K562 (cell line): ENCODE results near the gene SMARCA4. TPM values are rescaled to one million over a fixed set of nuclear protein-coding genes. Genes with fewer than 3 reads are reported as not detected.

Experiments
- ATAC-seq: fragments of 200-7000 bp; cut with Tn5 transposase; 3 replicates; pipeline ENCODE4 v1.9.1; 2020; ENCODE audit warnings: moderate library complexity
- BruUV-seq: library from RNA; stranded (reverse); fragments of 400-500 nt; replicated peaks from 2 replicates; lab custom pipeline; 2021; lab: Mats Ljungman, UMichigan
- CTCF ChIA-PET: fragments of 300-600 bp; formaldehyde crosslinking; extraction: SDS; loops from one replicate; lab custom pipeline; 2021; ENCODE audit warnings: low intra/inter-chr PET ratio; lab: Yijun Ruan, JAX
- POLR2A ChIA-PET: fragments of 300-600, 350-650 bp; sonication (Branson Sonifier 250); formaldehyde crosslinking; extraction: SDS; loops from one replicate; lab custom pipeline; 2021; ENCODE audit warnings: antibody characterized with exemption, inconsistent platforms; lab: Yijun Ruan, JAX
- DNase-seq, 4 experiments: peaks; one replicate each; pipeline versions ENCODE4 v3.0.0 to v3.0.0-alpha.2; 2011 to 2018; ENCODE audit warnings: low spot score in 3 of 4, mixed read lengths in 3 of 4; ENCODE audit errors: extremely low read depth in 1 of 4
- FAIRE-seq: peaks from 2 replicates; lab custom pipeline; 2011; peaks lifted over from hg19 to GRCh38; lab: Jason Lieb, UNC
- H2AFZ ChIP-seq: 2 replicates; pipeline ENCODE4 v1.6.0; 2011; ENCODE audit warnings: low read depth, low read length, control low read depth, inconsistent platforms
- H3K27ac ChIP-seq: fragments of 200-600 bp; 3 replicates; pipeline ENCODE4 v1.8.0; 2011; ENCODE audit warnings: low read depth, mild to moderate bottlenecking, control low read depth, inconsistent platforms, low read length, moderate library complexity, mixed read lengths; ENCODE audit errors: extremely low read depth
- H3K27me3 ChIP-seq, 2 experiments: fragments of 300-600 bp in 1 of 2; 2 replicates in 1 of 2; 3 replicates in 1 of 2; pipeline versions ENCODE4 v1.6.0 to v1.8.0; 2011; ENCODE audit warnings: inconsistent platforms in 2 of 2, low read length in 2 of 2, mild to moderate bottlenecking in 1 of 2, mixed read lengths in 1 of 2, moderate library complexity in 1 of 2; ENCODE audit not compliant: control insufficient read depth in 2 of 2, insufficient read depth in 2 of 2
- H3K36me3 ChIP-seq: fragments of 300-600 bp; 3 replicates; pipeline ENCODE4 v1.8.0; 2011; ENCODE audit warnings: mild to moderate bottlenecking, low read length, inconsistent platforms; ENCODE audit not compliant: control insufficient read depth, insufficient read depth
- H3K4me1 ChIP-seq, 2 experiments: fragments of 200-600 bp in 1 of 2; replicated peaks in 1 of 2; 2 replicates in 1 of 2; 3 replicates in 1 of 2; pipeline versions ENCODE4 v1.5.1 to v1.8.0; 2011; ENCODE audit warnings: inconsistent platforms in 2 of 2, low read length in 2 of 2, mild to moderate bottlenecking in 1 of 2, mixed read lengths in 1 of 2, moderate library complexity in 1 of 2; ENCODE audit not compliant: control insufficient read depth in 2 of 2, insufficient read depth in 2 of 2
- H3K4me2 ChIP-seq: 2 replicates; pipeline ENCODE4 v1.6.1; 2011; ENCODE audit warnings: low read length, control low read depth, inconsistent platforms, mixed read lengths; ENCODE audit not compliant: insufficient read depth
- H3K4me3 ChIP-seq: fragments of 200-600 bp; sonication (generic), shearing (Covaris generic); 2 replicates; pipeline ENCODE4 v1.5.1; 2016; ENCODE audit warnings: control low read depth, inconsistent platforms
- H3K79me2 ChIP-seq: fragments of 200-600 bp; 3 replicates; pipeline ENCODE4 v1.8.0; 2011; ENCODE audit warnings: low read length, inconsistent platforms; ENCODE audit not compliant: control insufficient read depth, insufficient read depth
- H3K9ac ChIP-seq, 2 experiments: 2 replicates each; pipeline versions ENCODE4 v1.6.0 to v1.6.1; 2011; ENCODE audit warnings: low read depth in 2 of 2, low read length in 2 of 2, control low read depth in 1 of 2, inconsistent platforms in 1 of 2, mild to moderate bottlenecking in 1 of 2, mixed read lengths in 1 of 2; ENCODE audit not compliant: insufficient read depth in 1 of 2
- H3K9me1 ChIP-seq: one replicate; pipeline ENCODE4 v1.6.0; 2011; ENCODE audit warnings: inconsistent platforms, mild to moderate bottlenecking, low read length, moderate library complexity; ENCODE audit not compliant: control insufficient read depth, insufficient read depth
- H3K9me3 ChIP-seq: replicated peaks from 2 replicates; pipeline ENCODE4 v1.5.1; 2011; ENCODE audit warnings: low read depth, low read length, inconsistent platforms; ENCODE audit not compliant: control insufficient read depth, insufficient read depth
- H4K20me1 ChIP-seq: replicated peaks from 2 replicates; pipeline ENCODE4 v1.6.1; 2011; ENCODE audit warnings: low read length, inconsistent platforms, mixed read lengths; ENCODE audit not compliant: control insufficient read depth, insufficient read depth
- ARID2 ChIP-seq: fragments of 450-650 bp; IDR thresholded peaks from 2 replicates; pipeline ENCODE4 v1.6.1; 2017; ENCODE audit warnings: antibody characterized with exemption, mild to moderate bottlenecking
- ARNT ChIP-seq, 2 experiments: fragments of 450-650 bp; IDR thresholded peaks; 2 replicates each; pipeline ENCODE4 v1.6.1; 2016; ENCODE audit warnings: mild to moderate bottlenecking in 1 of 2
- BCL6 ChIP-seq: fragments of 250-450 bp; sonication (Bioruptor Pico); IDR thresholded peaks from 2 replicates; pipeline ENCODE4 v1.4.0; 2020
- CBFA2T3 ChIP-seq: fragments of 450-650 bp; IDR thresholded peaks from 2 replicates; pipeline ENCODE4 v1.6.1; 2017
- EP300 ChIP-seq: IDR thresholded peaks from 2 replicates; pipeline ENCODE4 v1.6.1; 2012; ENCODE audit warnings: low read length, improper control_type of control experiment
- ERF ChIP-seq: fragments of 450-650 bp; formaldehyde crosslinking; IDR thresholded peaks from 2 replicates; pipeline ENCODE4 v1.4.0; 2020; ENCODE audit warnings: mild to moderate bottlenecking, mixed read lengths
- ETV1 ChIP-seq: fragments of 450-650 bp; conservative IDR thresholded peaks from 2 replicates; pipeline ENCODE4 v1.6.1; 2016; ENCODE audit warnings: missing genetic modification characterization, control low read depth, low read depth, missing compliant biosample characterization
- MAZ ChIP-seq, 2 experiments: fragments of 450-650 bp in 1 of 2; sonication (generic) in 1 of 2; formaldehyde crosslinking; IDR thresholded peaks in 1 of 2; conservative IDR thresholded peaks in 1 of 2; 2 replicates each; pipeline versions ENCODE4 v1.4.0 to v1.5.0; 2020; ENCODE audit warnings: mild to moderate bottlenecking in 1 of 2, missing genetic modification reagents in 1 of 2
- NBN ChIP-seq: fragments of 450-650 bp; IDR thresholded peaks from 2 replicates; pipeline ENCODE4 v1.6.1; 2016; ENCODE audit warnings: low read depth, mild to moderate bottlenecking
- RCOR1 ChIP-seq, 2 experiments: IDR thresholded peaks; 2 replicates each; pipeline ENCODE4 v1.6.1; 2012; ENCODE audit warnings: low read depth in 2 of 2, low read length in 2 of 2, borderline replicate concordance in 1 of 2, improper control_type of control experiment in 1 of 2
- XRCC5 ChIP-seq: fragments of 200-400 bp; formaldehyde crosslinking; IDR thresholded peaks from 2 replicates; pipeline ENCODE4 v1.6.1; 2017; ENCODE audit warnings: low read depth, mild to moderate bottlenecking, low read length
- ZNF263 ChIP-seq: sonication (generic); formaldehyde crosslinking; IDR thresholded peaks from 2 replicates; pipeline ENCODE4 v1.8.0; 2022; ENCODE audit warnings: mild to moderate bottlenecking, missing genetic modification reagents, borderline replicate concordance
- WGBS: fragments of 100-300 bp; shearing (Covaris generic); methylation state at CpG from one replicate; pipeline ENCODE4 v1.1.6; 2016; ENCODE audit warnings: low coverage, mixed read lengths; ENCODE audit not compliant: insufficient coverage; ENCODE audit errors: missing lambda C conversion rate; 5-methylcytosine and 5-hydroxymethylcytosine counted together
- in situ Hi-C: fragments of 300-500 bp; cut with MboI; formaldehyde crosslinking; loops from 4 replicates; pipeline ENCODE4 v1.15.0; 2018; ENCODE audit warnings: inconsistent platforms, mixed read lengths
- intact Hi-C: fragments of 100-400 bp; cut with micrococcal nuclease; formaldehyde crosslinking; loops from 2 replicates; pipeline ENCODE4 v1.14.2; 2022
- polyA plus RNA-seq, 8 experiments: library from polyadenylated mRNA; depleted of rRNA in 4 of 8; stranded (reverse) in 5 of 8; unstranded in 3 of 8; fragments of >200 nt; fragmentation: Nextera tagmentation in 2 of 8; fragmentation: Illumina TruSeq in 1 of 8; extraction: Ambion mirVana in 2 of 8; extraction: Trizol in 1 of 8; gene quantifications; 2 replicates each; pipeline versions ENCODE4 v1.2.1 to v1.2.3, GENCODE V29; 2011 to 2014; ENCODE audit warnings: inconsistent platforms in 1 of 8, missing spikeins in 1 of 8
- total RNA-seq, 7 experiments: library from RNA; depleted of rRNA in 6 of 7; stranded (reverse); fragments of >200 nt in 6 of 7; fragmentation: Illumina TruSeq in 2 of 7; extraction: Trizol in 2 of 7; gene quantifications; 2 replicates each; pipeline versions ENCODE4 v1.2.1 to v1.2.3, GENCODE V29; 2011 to 2021; ENCODE audit warnings: low replicate concordance in 1 of 7
- TF ChIP-seq, protein P1 (sequence below), 2 experiments: fragments of 250-450 bp in 1 of 2; fragments of 450-650 bp in 1 of 2; sonication (Bioruptor Pico) in 1 of 2; IDR thresholded peaks; 2 replicates each; pipeline versions ENCODE4 v1.6.1 to v1.8.0; 2016 to 2021; ENCODE audit warnings: mild to moderate bottlenecking in 2 of 2, moderate library complexity in 2 of 2, missing compliant biosample characterization in 1 of 2, missing genetic modification characterization in 1 of 2
- TF ChIP-seq, protein P2 (sequence below), 2 experiments: fragments of 200-800 bp in 1 of 2; sonication (Bioruptor generic) in 1 of 2; sonication (generic) in 1 of 2; formaldehyde crosslinking in 1 of 2; IDR thresholded peaks in 1 of 2; conservative IDR thresholded peaks in 1 of 2; 2 replicates each; pipeline versions ENCODE4 v1.5.0 to v1.6.1; 2016 to 2020; ENCODE audit warnings: missing compliant biosample characterization in 1 of 2, missing genetic modification characterization in 1 of 2, missing genetic modification reagents in 1 of 2
- TF ChIP-seq, protein P3 (sequence below), 2 experiments: fragments of 450-650 bp in 1 of 2; sonication (generic) in 1 of 2; formaldehyde crosslinking in 1 of 2; IDR thresholded peaks in 1 of 2; conservative IDR thresholded peaks in 1 of 2; 2 replicates each; pipeline versions ENCODE4 v1.6.1 to v1.8.1; 2016 to 2023; ENCODE audit warnings: mild to moderate bottlenecking in 2 of 2, moderate library complexity in 2 of 2, inconsistent platforms in 1 of 2, missing genetic modification reagents in 1 of 2
- TF ChIP-seq, protein P4 (sequence below): fragments of 250-450 bp; sonication (Bioruptor Pico); IDR thresholded peaks from 2 replicates; pipeline ENCODE4 v1.8.0; 2021; ENCODE audit warnings: moderate library complexity, mild to moderate bottlenecking, inconsistent platforms
- TF ChIP-seq, protein P5 (sequence below): fragments of 450-650 bp; IDR thresholded peaks from 2 replicates; pipeline ENCODE4 v1.6.1; 2016

SMARCA4 gene
- total and polyA plus RNA-seq, 9 of the 15 experiments (the other 6 are each of a cell fraction or from before 2014, with no cell fraction given): 19.3 to 207 (median 52.1) TPM

DNA sequence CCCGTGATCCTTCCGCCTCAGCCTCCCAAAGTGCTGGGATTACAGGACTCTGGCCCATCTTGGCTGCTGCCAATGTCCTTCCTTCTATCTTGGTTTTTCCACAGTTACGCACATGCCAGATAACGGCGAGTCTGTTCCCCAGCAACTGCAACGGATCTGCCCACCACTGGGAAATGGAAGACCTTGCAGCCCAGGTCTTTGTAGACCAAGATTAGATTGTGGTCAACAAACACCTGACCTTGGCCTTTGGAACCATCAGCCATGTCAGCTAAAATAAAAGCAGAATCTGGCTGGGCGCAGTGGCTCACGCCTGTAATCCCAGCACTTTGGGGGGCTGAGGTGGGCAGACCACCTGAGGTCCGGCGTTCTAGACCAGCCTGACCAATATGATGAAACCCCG is 118.1 kb downstream of the SMARCA4 start (continued):
- TF ChIP-seq, protein P1, sequence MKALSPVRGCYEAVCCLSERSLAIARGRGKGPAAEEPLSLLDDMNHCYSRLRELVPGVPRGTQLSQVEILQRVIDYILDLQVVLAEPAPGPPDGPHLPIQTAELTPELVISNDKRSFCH (CRISPR knock-in tag; IDR thresholded peaks at IDR 0.05): no peak
- TF ChIP-seq, protein P1 (tag; IDR thresholded peaks at IDR 0.05): 0 out of 2 replicates have a peak, but pooled peaks have one; percentile 37
- TF ChIP-seq CBFA2T3 (peak; percentile 43), RCOR1 (IDR thresholded peaks at IDR 0.05; ENCODE audit: borderline replicate concordance in 1 of 2, low read depth in 2 of 2, low read length in 2 of 2) (peak in 1 of 2 experiments; percentile 39; a peak in 1 of 4 replicates), MAZ (CRISPR knock-in tag; conservative IDR thresholded peaks at IDR 0.05 in 1 of 2, IDR thresholded peaks at IDR 0.05 in 1 of 2) (no peak)

DNA sequence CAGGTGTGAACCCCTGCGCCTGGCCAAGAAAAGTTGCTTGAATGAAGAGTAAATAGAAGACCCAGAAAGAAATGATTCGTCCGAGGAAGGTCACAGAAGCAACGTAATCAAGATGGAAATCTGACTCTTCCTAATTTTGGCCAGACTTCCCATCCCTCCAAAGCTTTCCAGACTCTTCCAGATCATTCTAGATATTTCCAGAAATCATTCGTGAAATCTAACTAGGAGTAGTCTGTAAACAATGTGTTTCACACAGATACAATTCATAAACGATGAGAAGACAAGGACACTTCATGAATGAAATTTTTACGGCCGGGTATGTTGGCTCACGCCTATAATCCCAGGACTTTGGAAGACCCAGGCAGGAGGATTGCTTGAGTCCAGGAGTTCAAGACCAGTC is 119.2 kb downstream of the SMARCA4 start:
- intact Hi-C loops: no loop called here
- in situ Hi-C loops: no loop called here
- TF ChIP-seq, protein P2, sequence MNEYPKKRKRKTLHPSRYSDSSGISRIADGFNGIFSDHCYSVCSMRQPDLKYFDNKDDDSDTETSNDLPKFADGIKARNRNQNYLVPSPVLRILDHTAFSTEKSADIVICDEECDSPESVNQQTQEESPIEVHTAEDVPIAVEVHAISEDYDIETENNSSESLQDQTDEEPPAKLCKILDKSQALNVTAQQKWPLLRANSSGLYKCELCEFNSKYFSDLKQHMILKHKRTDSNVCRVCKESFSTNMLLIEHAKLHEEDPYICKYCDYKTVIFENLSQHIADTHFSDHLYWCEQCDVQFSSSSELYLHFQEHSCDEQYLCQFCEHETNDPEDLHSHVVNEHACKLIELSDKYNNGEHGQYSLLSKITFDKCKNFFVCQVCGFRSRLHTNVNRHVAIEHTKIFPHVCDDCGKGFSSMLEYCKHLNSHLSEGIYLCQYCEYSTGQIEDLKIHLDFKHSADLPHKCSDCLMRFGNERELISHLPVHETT (CRISPR knock-in tag; conservative IDR thresholded peaks at IDR 0.05 in 1 of 2, IDR thresholded peaks at IDR 0.05 in 1 of 2): no peak
- TF ChIP-seq XRCC5: no peak
- TF ChIP-seq ZNF263 (CRISPR knock-in tag): no peak
- TF ChIP-seq, protein P3, sequence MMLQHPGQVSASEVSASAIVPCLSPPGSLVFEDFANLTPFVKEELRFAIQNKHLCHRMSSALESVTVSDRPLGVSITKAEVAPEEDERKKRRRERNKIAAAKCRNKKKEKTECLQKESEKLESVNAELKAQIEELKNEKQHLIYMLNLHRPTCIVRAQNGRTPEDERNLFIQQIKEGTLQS (IDR thresholded peaks at IDR 0.05): no peak
- TF ChIP-seq, protein P3 (CRISPR knock-in tag; conservative IDR thresholded peaks at IDR 0.05): no peak
- TF ChIP-seq ERF (CRISPR knock-in tag): no peak
- TF ChIP-seq BCL6 (CRISPR knock-in tag): no peak
- TF ChIP-seq NBN: no peak
- peak in 1 of 2 experiments; percentile 84; a peak in 2 of 4 replicates for TF ChIP-seq ARNT (IDR thresholded peaks at IDR 0.05)
- TF ChIP-seq, protein P4, sequence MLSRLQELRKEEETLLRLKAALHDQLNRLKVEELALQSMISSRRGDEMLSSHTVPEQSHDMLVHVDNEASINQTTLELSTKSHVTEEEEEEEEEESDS (CRISPR knock-in tag): no peak
- no peak for TF ChIP-seq ARID2
- peak; percentile 29; the same call in 1 of the 2 replicates for TF ChIP-seq EP300
- TF ChIP-seq ETV1 (tag): no peak
- TF ChIP-seq, protein P5, sequence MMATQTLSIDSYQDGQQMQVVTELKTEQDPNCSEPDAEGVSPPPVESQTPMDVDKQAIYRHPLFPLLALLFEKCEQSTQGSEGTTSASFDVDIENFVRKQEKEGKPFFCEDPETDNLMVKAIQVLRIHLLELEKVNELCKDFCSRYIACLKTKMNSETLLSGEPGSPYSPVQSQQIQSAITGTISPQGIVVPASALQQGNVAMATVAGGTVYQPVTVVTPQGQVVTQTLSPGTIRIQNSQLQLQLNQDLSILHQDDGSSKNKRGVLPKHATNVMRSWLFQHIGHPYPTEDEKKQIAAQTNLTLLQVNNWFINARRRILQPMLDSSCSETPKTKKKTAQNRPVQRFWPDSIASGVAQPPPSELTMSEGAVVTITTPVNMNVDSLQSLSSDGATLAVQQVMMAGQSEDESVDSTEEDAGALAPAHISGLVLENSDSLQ: no peak

More for the DNA sequence above, 119.2 kb downstream of the SMARCA4 start:
- POLR2A ChIA-PET: interaction anchor here (1.7 kb wide), 2 partner anchors 9 to 16 kb away, joined by 4 to 10 read pairs; partner anchors contain the start of gene LDLR
- no TSS peak for BruUV-seq
- 62% methylated on average over 9 of the region's 9 CpGs for WGBS
- Histone ChIP-seq H3K36me3 (no peaks in the 10 kb centered on the region), H3K4me3 (no peak overlapping the region), H3K9me3 (no peaks in the 10 kb centered on the region), H3K9ac (no peak overlapping the region), H3K27me3 (no peaks in the 10 kb centered on the region), H3K4me1 (peaks cover 6 to 10% of the 10 kb centered on the region in 2 experiments; a peak in 3 of 5 replicates), H3K9me1 (no peaks in the 10 kb centered on the region), H3K79me2 (no peaks in the 10 kb centered on the region), H4K20me1 (no peaks in the 10 kb centered on the region), H3K27ac (no peak overlapping the region), H2AFZ (no peak overlapping the region), H3K4me2 (no peak overlapping the region)
- DNase-seq: no peak
- CTCF ChIA-PET: no interaction called here
- FAIRE-seq: no peak
- ATAC-seq: no peak
